GM23248 (cell line): Measurements from ENCODE around the gene TNFRSF4. TPM values are rescaled to one million over a fixed set of nuclear protein-coding genes. Genes with fewer than 3 reads are reported as not detected.

ENCODE experiments used
- DNase-seq: peaks from one replicate; pipeline ENCODE4 v3.0.0-alpha.2; 2015
- H2AFZ ChIP-seq: fragments of 200-600 bp; sonication (generic); 2 replicates; pipeline ENCODE4 v1.6.1; 2016; ENCODE audit warnings: antibody characterized with exemption
- H3F3A ChIP-seq: fragments of 200-600 bp; sonication (generic); 2 replicates; pipeline ENCODE4 v1.6.1; 2016; ENCODE audit warnings: mild to moderate bottlenecking, antibody characterized with exemption, mixed run types; ENCODE audit not compliant: insufficient read depth
- H3K27ac ChIP-seq: fragments of 200-600 bp; sonication (generic); 2 replicates; pipeline ENCODE4 v1.5.1; 2016; ENCODE audit warnings: mild to moderate bottlenecking
- H3K27me3 ChIP-seq: fragments of 200-600 bp; sonication (generic); replicated peaks from 2 replicates; pipeline ENCODE4 v1.6.1; 2016; ENCODE audit warnings: mild to moderate bottlenecking; ENCODE audit not compliant: insufficient read depth
- H3K36me3 ChIP-seq: fragments of 200-600 bp; sonication (generic); 2 replicates; pipeline ENCODE4 v1.6.1; 2016; ENCODE audit warnings: low read depth, mild to moderate bottlenecking
- H3K4me1 ChIP-seq: fragments of 200-600 bp; sonication (generic); 2 replicates; pipeline ENCODE4 v1.6.1; 2016; ENCODE audit warnings: mild to moderate bottlenecking; ENCODE audit not compliant: insufficient read depth
- H3K4me2 ChIP-seq: fragments of 200-600 bp; sonication (generic); one replicate; pipeline ENCODE4 v1.6.1; 2016; ENCODE audit warnings: mild to moderate bottlenecking; ENCODE audit not compliant: unreplicated experiment
- H3K4me3 ChIP-seq: fragments of 200-600 bp; sonication (generic); 2 replicates; pipeline ENCODE4 v1.5.1; 2016; ENCODE audit warnings: mild to moderate bottlenecking
- H3K79me2 ChIP-seq: fragments of 200-600 bp; sonication (generic); 2 replicates; pipeline ENCODE4 v1.6.1; 2016; ENCODE audit warnings: mild to moderate bottlenecking; ENCODE audit not compliant: insufficient read depth
- H3K9ac ChIP-seq: fragments of 200-600 bp; sonication (generic); 2 replicates; pipeline ENCODE4 v1.6.1; 2016; ENCODE audit warnings: mild to moderate bottlenecking
- H3K9me2 ChIP-seq: fragments of 200-600 bp; sonication (generic); 2 replicates; pipeline ENCODE4 v1.6.1; 2016; ENCODE audit warnings: mixed run types, mild to moderate bottlenecking, moderate library complexity; ENCODE audit not compliant: insufficient read depth
- H3K9me3 ChIP-seq: fragments of 200-600 bp; sonication (generic); one replicate; pipeline ENCODE4 v1.6.1; 2017; ENCODE audit warnings: low read depth
- H4K20me1 ChIP-seq: fragments of 200-600 bp; sonication (generic); 2 replicates; pipeline ENCODE4 v1.6.0; 2016; ENCODE audit not compliant: insufficient read depth
- EZH2 ChIP-seq: fragments of 200-600 bp; sonication (generic); IDR thresholded peaks from 2 replicates; pipeline ENCODE4 v1.6.1; 2018; ENCODE audit warnings: antibody characterized with exemption, mild to moderate bottlenecking; ENCODE audit not compliant: insufficient read depth, poor library complexity, severe bottlenecking
- EZH2phosphoT487 ChIP-seq: fragments of 200-600 bp; sonication (generic); IDR thresholded peaks from 2 replicates; pipeline ENCODE4 v1.6.1; 2018; ENCODE audit warnings: antibody characterized with exemption, moderate library complexity, mild to moderate bottlenecking, low read depth; ENCODE audit not compliant: insufficient read depth
- WGBS, 2 experiments: methylation state at CpG; one replicate each; pipeline ENCODE4 v1.1.6; 2015 to 2017; ENCODE audit warnings: low lambda C conversion rate in 2 of 2, low coverage in 1 of 2; ENCODE audit errors: missing lambda C conversion rate in 2 of 2; 5-methylcytosine and 5-hydroxymethylcytosine counted together
- in situ Hi-C: fragments of 300-500 bp; cut with MboI; formaldehyde crosslinking; loops from 2 replicates; pipeline ENCODE4 v1.15.0; 2020
- polyA plus RNA-seq: library from polyadenylated mRNA; unstranded; fragments of >200 nt; fragmentation: Nextera tagmentation; extraction: Ambion mirVana; gene quantifications from 2 replicates; pipeline ENCODE4 v1.2.1, GENCODE V29; 2016
- total RNA-seq: library from RNA; depleted of rRNA; stranded (reverse); fragments of >200 nt; shearing (Covaris generic); gene quantifications from 2 replicates; pipeline ENCODE4 v1.2.3, GENCODE V29; 2014

Gene TNFRSF4
- total and polyA plus RNA-seq, 2 experiments from 2014 or later: not detected

DNA sequence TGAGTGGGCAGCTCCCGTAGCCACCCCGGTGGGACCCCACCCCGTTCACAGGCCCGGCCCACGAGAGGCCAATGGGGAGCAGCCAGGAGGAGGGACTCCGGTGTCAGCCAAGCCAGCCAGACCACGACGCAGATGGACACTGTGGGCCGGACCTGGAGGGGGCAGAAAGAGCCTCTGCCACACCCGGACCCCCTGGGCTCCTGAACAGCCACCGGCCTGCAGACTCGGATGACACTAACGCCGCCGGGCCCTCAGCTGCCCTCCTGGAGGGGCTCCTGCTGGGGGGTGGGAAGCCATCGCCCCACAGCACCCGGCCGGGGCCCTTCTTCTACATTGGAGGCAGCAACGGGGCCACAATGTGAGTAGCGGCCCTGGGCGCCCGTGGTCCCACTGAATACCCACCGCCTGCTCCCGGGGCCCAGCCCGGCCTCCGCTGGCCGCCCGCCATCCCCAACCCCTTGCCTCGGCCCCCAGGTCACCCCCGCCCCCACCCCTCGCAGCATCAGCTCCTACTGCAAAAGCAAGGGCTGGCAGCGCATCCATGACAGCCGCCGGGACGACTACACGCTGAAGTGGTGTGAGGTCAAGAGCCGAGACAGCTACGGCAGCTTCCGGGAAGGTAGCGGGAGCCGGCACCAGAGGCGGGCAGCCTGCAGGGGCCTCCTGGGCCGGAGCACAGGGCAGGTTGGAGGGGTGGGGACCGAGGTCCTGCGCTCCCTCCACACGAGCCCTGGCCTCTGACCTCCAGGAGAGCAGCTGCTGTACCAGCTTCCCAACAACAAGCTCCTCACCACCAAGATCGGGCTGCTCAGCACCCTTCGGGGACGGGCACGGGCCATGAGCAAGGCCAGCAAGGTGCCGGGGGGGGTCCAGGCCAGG is 33.7 kb downstream of the TNFRSF4 start:
- no peaks in the 10 kb centered on the region for H3F3A ChIP-seq
- H3K9ac ChIP-seq: no peak overlapping the region
- H3K27ac ChIP-seq: no peak overlapping the region
- in situ Hi-C loops: no loop called here
- no peaks in the 10 kb centered on the region for H3K4me1 ChIP-seq
- no peak for TF ChIP-seq EZH2
- no peak for TF ChIP-seq EZH2phosphoT487
- no peak overlapping the region for H2AFZ ChIP-seq
- no peaks in the 10 kb centered on the region for H4K20me1 ChIP-seq
- no peak overlapping the region for H3K4me2 ChIP-seq
- peaks cover 18% of the 10 kb centered on the region for H3K27me3 ChIP-seq
- 41 to 57% methylated on average over 24 to 50 of the region's 51 CpGs for WGBS, 2 experiments
- H3K9me3 ChIP-seq: no peaks in the 10 kb centered on the region
- no peaks in the 10 kb centered on the region for H3K9me2 ChIP-seq
- no peak for DNase-seq
- no peak overlapping the region for H3K4me3 ChIP-seq
- no peaks in the 10 kb centered on the region for H3K79me2 ChIP-seq
- no peaks in the 10 kb centered on the region for H3K36me3 ChIP-seq

- no peak for DNase-seq
- Histone ChIP-seq H4K20me1 (no peaks in the 10 kb centered on the region), H3K9ac (no peak overlapping the region), H3K9me3 (no peaks in the 10 kb centered on the region), H3K79me2 (no peaks in the 10 kb centered on the region), H3K4me1 (no peaks in the 10 kb centered on the region), H3K4me2 (no peak overlapping the region), H3K27ac (no peak overlapping the region), H3K36me3 (no peaks in the 10 kb centered on the region), H2AFZ (no peak overlapping the region), H3K27me3 (peaks cover 21% of the 10 kb centered on the region), H3K9me2 (no peaks in the 10 kb centered on the region), H3F3A (no peaks in the 10 kb centered on the region), H3K4me3 (no peak overlapping the region)
- TF ChIP-seq EZH2phosphoT487 (no peak), EZH2 (no peak)
- 60 to 66% methylated on average over 19 to 25 of the region's 25 CpGs for WGBS, 2 experiments
- in situ Hi-C loops: no loop called here
These were observed 34.5 kb downstream of the TNFRSF4 start for GRCh38 chr1:1179346-1179982.

DNA sequence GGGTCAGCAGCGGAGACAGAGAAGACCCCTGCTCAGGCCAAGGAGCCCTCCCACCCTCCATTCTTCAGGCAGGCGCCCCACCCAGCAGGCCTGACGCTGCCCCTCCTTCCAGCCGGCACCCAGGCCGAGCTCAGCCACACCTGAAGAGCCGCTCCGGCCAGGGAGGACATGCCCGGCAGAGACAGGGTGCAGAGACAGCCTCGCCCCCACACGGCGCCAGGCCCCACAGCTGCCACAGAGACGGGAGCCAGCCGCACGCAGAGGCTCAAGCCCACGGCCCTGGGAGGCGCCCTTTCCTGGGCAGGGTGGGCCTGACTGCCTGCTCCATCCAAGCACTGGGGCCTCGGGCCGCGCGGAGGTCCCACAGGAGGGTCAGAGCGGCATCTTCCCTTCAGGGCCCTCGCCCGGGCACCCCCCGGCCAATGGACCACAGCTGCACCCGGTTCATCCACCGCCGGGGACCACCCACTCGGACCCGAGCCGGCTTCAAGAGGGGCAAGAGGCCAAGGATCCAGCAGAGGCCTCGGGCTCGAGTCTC is 35.1 kb downstream of the TNFRSF4 start:
- in situ Hi-C loops: no loop called here
- Histone ChIP-seq H3K9ac (no peak overlapping the region), H3K79me2 (no peaks in the 10 kb centered on the region), H3F3A (no peaks in the 10 kb centered on the region), H3K4me1 (no peaks in the 10 kb centered on the region), H3K9me3 (no peaks in the 10 kb centered on the region), H3K27me3 (peaks cover 26% of the 10 kb centered on the region), H3K4me2 (no peak overlapping the region), H2AFZ (no peak overlapping the region), H3K27ac (no peak overlapping the region), H3K36me3 (no peaks in the 10 kb centered on the region), H4K20me1 (no peaks in the 10 kb centered on the region), H3K9me2 (no peaks in the 10 kb centered on the region), H3K4me3 (no peak overlapping the region)
- TF ChIP-seq EZH2phosphoT487: no peak
- TF ChIP-seq EZH2: no peak
- WGBS, 2 experiments: 72 to 76% methylated on average over 26 to 29 of the region's 32 CpGs
- DNase-seq: no peak

GRCh38 chr1:1177452-1178206 is 36.3 kb downstream of the TNFRSF4 start:
- no peak for DNase-seq
- 56 to 60% methylated on average over 17 to 21 of the region's 21 CpGs for WGBS, 2 experiments
- Histone ChIP-seq H4K20me1 (no peaks in the 10 kb centered on the region), H3K9me3 (no peaks in the 10 kb centered on the region), H3K79me2 (no peaks in the 10 kb centered on the region), H3K4me3 (no peak overlapping the region), H3K4me2 (no peak overlapping the region), H3K36me3 (no peaks in the 10 kb centered on the region), H3K27ac (no peak overlapping the region), H3K9me2 (no peaks in the 10 kb centered on the region), H3K27me3 (peaks cover 33% of the 10 kb centered on the region), H3F3A (no peaks in the 10 kb centered on the region), H2AFZ (no peak overlapping the region), H3K4me1 (no peaks in the 10 kb centered on the region), H3K9ac (no peak overlapping the region)
- no peak for TF ChIP-seq EZH2
- TF ChIP-seq EZH2phosphoT487: no peak
- in situ Hi-C loops: no loop called here
